ENCODE data around the gene RUNX3. TPM values are rescaled to one million over a fixed set of nuclear protein-coding genes. Genes with fewer than 3 reads are reported as not detected.

The RUNX3 gene
- total and polyA plus RNA-seq, 10 donors = 17.3 to 76.3 (median 49.3) TPM

GRCh38 chr1:24967555-24967954 is 37.5 kb upstream of the RUNX3 start:
- Histone ChIP-seq H3K27ac (no peak overlapping the region), H3K27me3 (replicated peaks in 1 of 7) (peaks cover 0 to 5% (median 0%) of the 10 kb centered on the region in 7 donors), H3K4me1 (peaks cover 6 to 58% (median 40%) of the 10 kb centered on the region in 6 donors), H3K9me3 (no peaks in the 10 kb centered on the region), H3K4me3 (no peak overlapping the region), H3K36me3 (no peaks in the 10 kb centered on the region)
- TF ChIP-seq POLR2AphosphoS5 (IDR thresholded peaks at IDR 0.05) (no peak), POLR2A (IDR thresholded peaks at IDR 0.05) (no peak), CTCF (IDR thresholded peaks at IDR 0.05 in 8 of 11, conservative IDR thresholded peaks at IDR 0.05 in 3 of 11) (no peak)
- 86 to 95% (median 93%) methylated on average over 3 of the region's 3 CpGs for WGBS, 5 donors
- DNase-seq = no peak
- intact Hi-C loops (cut with DNase I; ENCODE audit: low total_unique reads) = no loop called here

GRCh38 chr1:24966724-24967346 is 36.8 kb upstream of the RUNX3 start:
- intact Hi-C loops (cut with DNase I; ENCODE audit: low total_unique reads) = no loop called here
- H3K36me3 ChIP-seq = no peaks in the 10 kb centered on the region
- WGBS, 5 donors = 59 to 80% (median 60%) methylated on average over 5 to 8 of the region's 8 CpGs
- no peak overlapping the region for H3K4me3 ChIP-seq
- no peak overlapping the region for H3K27ac ChIP-seq
- H3K4me1 ChIP-seq = peaks cover 6 to 51% (median 33%) of the 10 kb centered on the region in 6 donors
- H3K27me3 ChIP-seq (replicated peaks in 1 of 7) = peaks cover 0 to 8% (median 0%) of the 10 kb centered on the region in 7 donors
- DNase-seq = peak; percentile 66
- TF ChIP-seq POLR2A (IDR thresholded peaks at IDR 0.05) (no peak), CTCF (IDR thresholded peaks at IDR 0.05 in 8 of 11, conservative IDR thresholded peaks at IDR 0.05 in 3 of 11) (no peak), POLR2AphosphoS5 (IDR thresholded peaks at IDR 0.05) (no peak)
- no peaks in the 10 kb centered on the region for H3K9me3 ChIP-seq

GRCh38 chr1:24966121-24966723 is 36.1 kb upstream of the RUNX3 start:
- no peaks in the 10 kb centered on the region for H3K36me3 ChIP-seq
- intact Hi-C loops (cut with DNase I; ENCODE audit: low total_unique reads) = no loop called here
- WGBS, 5 donors = 49 to 86% (median 62%) methylated on average over 3 to 4 of the region's 4 CpGs
- H3K4me3 ChIP-seq = no peak overlapping the region
- H3K27me3 ChIP-seq (replicated peaks in 1 of 7) = peaks cover 0 to 8% (median 0%) of the 10 kb centered on the region in 7 donors
- H3K9me3 ChIP-seq = no peaks in the 10 kb centered on the region
- peak overlapping the region in 3 of 8 donors; percentile 79 to 86 (median 86) for H3K27ac ChIP-seq
- DNase-seq = peak; percentile 70
- TF ChIP-seq CTCF (IDR thresholded peaks at IDR 0.05 in 8 of 11, conservative IDR thresholded peaks at IDR 0.05 in 3 of 11) = no peak
- no peak for TF ChIP-seq POLR2A (IDR thresholded peaks at IDR 0.05)
- TF ChIP-seq POLR2AphosphoS5 (IDR thresholded peaks at IDR 0.05) = no peak
- peaks cover 6 to 45% (median 30%) of the 10 kb centered on the region in 6 donors for H3K4me1 ChIP-seq

- Histone ChIP-seq H3K27me3 (replicated peaks in 1 of 7) (peaks cover 0 to 10% (median 0%) of the 10 kb centered on the region in 7 donors), H3K4me3 (peak overlapping the region in 2 of 8 donors; percentile 2 to 22), H3K4me1 (peaks cover 6 to 43% (median 29%) of the 10 kb centered on the region in 6 donors), H3K36me3 (no peaks in the 10 kb centered on the region), H3K27ac (peak overlapping the region; percentile 40 to 86 (median 75)), H3K9me3 (no peaks in the 10 kb centered on the region)
- intact Hi-C loops (cut with DNase I; ENCODE audit: low total_unique reads) = no loop called here
- no peak for DNase-seq
- WGBS, 5 donors = 80 to 91% (median 83%) methylated on average over 10 of the region's 10 CpGs
- TF ChIP-seq POLR2AphosphoS5 (IDR thresholded peaks at IDR 0.05) (no peak), CTCF (IDR thresholded peaks at IDR 0.05 in 8 of 11, conservative IDR thresholded peaks at IDR 0.05 in 3 of 11) (no peak), POLR2A (IDR thresholded peaks at IDR 0.05) (no peak)
Measured at GRCh38 chr1:24965571-24965930, 35.5 kb upstream of the RUNX3 start.
